KMS-11 (cell line): Measurements from ENCODE around the gene HEPHL1.

Source experiments
- H2AFZ ChIP-seq: fragments of 200-600 bp; sonication (generic); 2 replicates; pipeline ENCODE4 v1.6.1; 2016; ENCODE audit warnings: antibody characterized with exemption, mixed run types, low read depth
- H3K27ac ChIP-seq: fragments of 200-600 bp; sonication (generic); 2 replicates; pipeline ENCODE4 v1.6.1; 2016; ENCODE audit warnings: mild to moderate bottlenecking, mixed run types
- H3K27me3 ChIP-seq: fragments of 200-600 bp; sonication (generic); 2 replicates; pipeline ENCODE4 v1.6.1; 2017; ENCODE audit warnings: mild to moderate bottlenecking, low read depth, mixed run types, moderate library complexity; ENCODE audit not compliant: insufficient read depth
- H3K36me3 ChIP-seq: fragments of 200-600 bp; sonication (generic); 2 replicates; pipeline ENCODE4 v1.6.1; 2017; ENCODE audit warnings: mild to moderate bottlenecking, mixed run types; ENCODE audit not compliant: insufficient read depth
- H3K4me1 ChIP-seq: fragments of 200-600 bp; sonication (generic); 2 replicates; pipeline ENCODE4 v1.6.1; 2016; ENCODE audit warnings: mild to moderate bottlenecking, low read depth, mixed run types; ENCODE audit not compliant: poor library complexity, severe bottlenecking
- H3K4me2 ChIP-seq: fragments of 200-600 bp; sonication (generic); 2 replicates; pipeline ENCODE4 v1.7.0; 2016; ENCODE audit warnings: mild to moderate bottlenecking, mixed run types
- H3K4me3 ChIP-seq: fragments of 200-600 bp; sonication (generic); IDR thresholded peaks from 2 replicates; pipeline ENCODE4 v1.6.1; 2017; ENCODE audit warnings: low read depth, low read length, mixed read lengths; ENCODE audit not compliant: insufficient read depth
- H3K79me2 ChIP-seq: fragments of 200-600 bp; sonication (generic); 2 replicates; pipeline ENCODE4 v1.6.1; 2016; ENCODE audit warnings: low read depth, mixed run types; ENCODE audit not compliant: insufficient read depth
- H3K9ac ChIP-seq: fragments of 200-600 bp; sonication (generic); 2 replicates; pipeline ENCODE4 v1.6.1; 2016; ENCODE audit warnings: mild to moderate bottlenecking, mixed run types
- H4K20me1 ChIP-seq: fragments of 200-600 bp; sonication (generic); 2 replicates; pipeline ENCODE4 v1.6.1; 2016; ENCODE audit warnings: mild to moderate bottlenecking, mixed run types; ENCODE audit not compliant: insufficient read depth
- CTCF ChIP-seq: fragments of 200-600 bp; sonication (generic); conservative IDR thresholded peaks from 2 replicates; pipeline ENCODE4 v1.6.1; 2017; ENCODE audit warnings: low read depth, mild to moderate bottlenecking, antibody characterized with exemption, low read length, moderate library complexity, mixed read lengths

Gene HEPHL1

GRCh38 chr11:94145916-94146315 is 124.8 kb downstream of the HEPHL1 start:
- Histone ChIP-seq H3K4me3 (no peak overlapping the region), H3K36me3 (no peaks in the 10 kb centered on the region), H3K9ac (no peak overlapping the region), H3K79me2 (no peaks in the 10 kb centered on the region), H3K27me3 (no peaks in the 10 kb centered on the region), H3K27ac (no peak overlapping the region), H3K4me2 (no peak overlapping the region), H3K4me1 (peaks cover 10% of the 10 kb centered on the region), H4K20me1 (no peaks in the 10 kb centered on the region), H2AFZ (no peak overlapping the region)
- TF ChIP-seq CTCF = no peak

GRCh38 chr11:94147433-94147845 is 126.3 kb downstream of the HEPHL1 start:
- Histone ChIP-seq H3K4me3 (no peak overlapping the region), H3K9ac (no peak overlapping the region), H3K27ac (no peak overlapping the region), H2AFZ (no peak overlapping the region), H3K27me3 (no peaks in the 10 kb centered on the region), H3K36me3 (no peaks in the 10 kb centered on the region), H3K79me2 (no peaks in the 10 kb centered on the region), H4K20me1 (no peaks in the 10 kb centered on the region), H3K4me2 (no peak overlapping the region), H3K4me1 (peaks cover 10% of the 10 kb centered on the region)
- no peak for TF ChIP-seq CTCF

GRCh38 chr11:94148189-94148588 is 127.0 kb downstream of the HEPHL1 start:
- H3K27ac ChIP-seq = no peak overlapping the region
- no peak overlapping the region for H2AFZ ChIP-seq
- no peaks in the 10 kb centered on the region for H3K27me3 ChIP-seq
- H3K79me2 ChIP-seq = no peaks in the 10 kb centered on the region
- H3K4me1 ChIP-seq = peaks cover 10% of the 10 kb centered on the region
- no peaks in the 10 kb centered on the region for H4K20me1 ChIP-seq
- H3K9ac ChIP-seq = no peak overlapping the region
- no peak for TF ChIP-seq CTCF
- H3K36me3 ChIP-seq = no peaks in the 10 kb centered on the region
- H3K4me3 ChIP-seq = no peak overlapping the region
- no peak overlapping the region for H3K4me2 ChIP-seq

GRCh38 chr11:94149431-94150017 is 128.4 kb downstream of the HEPHL1 start:
- no peaks in the 10 kb centered on the region for H3K27me3 ChIP-seq
- no peak overlapping the region for H2AFZ ChIP-seq
- TF ChIP-seq CTCF = no peak
- peaks cover 17% of the 10 kb centered on the region for H3K4me1 ChIP-seq
- H4K20me1 ChIP-seq = no peaks in the 10 kb centered on the region
- no peak overlapping the region for H3K4me2 ChIP-seq
- H3K79me2 ChIP-seq = no peaks in the 10 kb centered on the region
- H3K4me3 ChIP-seq = no peak overlapping the region
- no peak overlapping the region for H3K27ac ChIP-seq
- H3K36me3 ChIP-seq = no peaks in the 10 kb centered on the region
- H3K9ac ChIP-seq = no peak overlapping the region
